Measurements from ENCODE around the gene IL34.

IL34 gene

DNA sequence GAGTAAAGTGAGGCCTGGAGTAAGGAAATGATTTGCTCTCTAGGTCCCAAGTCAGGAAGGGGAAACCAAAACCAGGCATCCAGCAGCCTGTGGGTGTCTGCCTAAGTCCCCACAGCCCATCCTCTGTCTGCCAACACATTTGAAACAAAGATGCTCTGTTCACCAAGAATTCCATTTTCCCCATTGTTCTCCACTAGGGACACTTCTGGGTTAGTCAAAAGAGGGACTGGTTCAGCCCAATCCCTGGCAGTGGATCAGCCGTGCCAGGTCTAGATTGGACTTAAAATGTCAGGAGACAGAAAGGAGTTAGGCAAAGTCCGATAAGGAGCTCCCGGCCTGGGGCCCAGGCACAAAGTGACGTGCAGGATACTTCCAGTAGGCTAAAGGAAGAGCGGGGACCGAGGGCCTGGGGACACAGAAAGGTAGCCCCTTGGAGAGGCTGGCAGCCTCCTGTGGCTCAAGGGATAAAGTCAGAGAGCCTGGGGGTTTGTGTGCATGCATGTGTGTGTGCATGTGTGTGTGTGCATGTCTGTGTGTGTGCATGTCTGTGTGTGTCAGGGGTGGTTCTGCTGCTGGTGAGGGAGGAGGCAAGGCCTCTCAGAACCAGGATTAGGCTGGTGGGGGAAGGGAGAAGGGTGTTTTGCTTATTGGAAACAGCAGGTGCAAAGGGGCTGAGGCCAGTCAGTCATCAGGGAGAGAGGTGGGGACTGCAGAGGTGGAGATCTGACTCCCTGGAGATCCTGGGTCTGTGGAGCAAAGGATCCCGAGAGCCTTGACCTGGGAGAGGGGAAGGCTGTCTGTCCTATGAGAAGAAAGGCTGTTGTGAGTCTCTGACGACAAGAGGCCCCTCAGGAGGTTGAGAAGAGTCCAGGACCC, 41.7 kb upstream of the IL34 start:
- DNase-seq (ENCODE audit: insufficient read length, low spot score) (no peak), FAIRE-seq (no peak)

DNA sequence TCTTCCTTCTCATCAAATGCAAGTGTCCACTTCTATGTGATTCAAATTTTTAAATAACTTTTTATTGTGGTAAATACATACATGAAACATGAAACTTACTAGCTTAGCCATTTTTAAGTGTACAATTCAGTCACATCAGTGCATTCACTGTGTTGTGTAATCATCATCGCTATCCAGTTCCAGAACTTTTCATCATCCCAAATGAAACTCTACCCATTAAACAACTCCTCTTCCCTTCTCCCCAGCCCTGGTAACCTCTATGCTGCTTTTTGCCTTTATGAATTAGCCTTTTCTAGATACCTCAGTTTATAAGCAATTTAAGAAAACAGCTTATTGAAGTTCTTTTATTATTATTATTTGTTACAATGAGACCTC, 41.1 kb upstream of the IL34 start:
- no peak for DNase-seq (ENCODE audit: insufficient read length, low spot score)
- FAIRE-seq, result no peak
- TF ChIP-seq, protein P1, sequence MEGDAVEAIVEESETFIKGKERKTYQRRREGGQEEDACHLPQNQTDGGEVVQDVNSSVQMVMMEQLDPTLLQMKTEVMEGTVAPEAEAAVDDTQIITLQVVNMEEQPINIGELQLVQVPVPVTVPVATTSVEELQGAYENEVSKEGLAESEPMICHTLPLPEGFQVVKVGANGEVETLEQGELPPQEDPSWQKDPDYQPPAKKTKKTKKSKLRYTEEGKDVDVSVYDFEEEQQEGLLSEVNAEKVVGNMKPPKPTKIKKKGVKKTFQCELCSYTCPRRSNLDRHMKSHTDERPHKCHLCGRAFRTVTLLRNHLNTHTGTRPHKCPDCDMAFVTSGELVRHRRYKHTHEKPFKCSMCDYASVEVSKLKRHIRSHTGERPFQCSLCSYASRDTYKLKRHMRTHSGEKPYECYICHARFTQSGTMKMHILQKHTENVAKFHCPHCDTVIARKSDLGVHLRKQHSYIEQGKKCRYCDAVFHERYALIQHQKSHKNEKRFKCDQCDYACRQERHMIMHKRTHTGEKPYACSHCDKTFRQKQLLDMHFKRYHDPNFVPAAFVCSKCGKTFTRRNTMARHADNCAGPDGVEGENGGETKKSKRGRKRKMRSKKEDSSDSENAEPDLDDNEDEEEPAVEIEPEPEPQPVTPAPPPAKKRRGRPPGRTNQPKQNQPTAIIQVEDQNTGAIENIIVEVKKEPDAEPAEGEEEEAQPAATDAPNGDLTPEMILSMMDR (IDR thresholded peaks at IDR 0.05; ENCODE audit: insufficient read depth, missing control alignments), result no peak

More for the DNA sequence above, 41.7 kb upstream of the IL34 start:
- TF ChIP-seq, protein P1 (IDR thresholded peaks at IDR 0.05; ENCODE audit: insufficient read depth, missing control alignments), result no peak

DNA sequence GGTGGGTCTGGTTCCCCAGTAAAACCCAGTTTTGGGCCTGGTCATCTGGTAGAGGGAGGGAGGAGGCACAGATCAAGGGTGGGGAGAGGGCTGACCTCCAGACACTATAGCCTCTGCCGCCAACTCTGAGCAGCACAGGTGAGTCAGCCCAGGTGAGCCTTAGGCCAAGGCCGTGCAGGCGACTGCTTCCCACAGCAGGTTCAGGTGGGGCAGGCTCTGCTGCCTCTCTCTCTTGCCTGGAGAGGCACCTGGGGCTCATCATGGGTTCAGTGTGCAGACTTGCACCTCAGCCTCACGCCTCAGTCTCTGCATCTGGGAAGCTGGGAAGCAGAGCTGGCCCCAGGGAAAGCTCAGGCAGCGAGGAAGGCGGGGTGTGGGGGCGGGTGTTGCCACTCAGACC, 37.8 kb upstream of the IL34 start:
- DNase-seq (ENCODE audit: insufficient read length, low spot score) (no peak), FAIRE-seq (no peak)
- TF ChIP-seq, protein P1 (IDR thresholded peaks at IDR 0.05; ENCODE audit: insufficient read depth, missing control alignments), result no peak

DNA sequence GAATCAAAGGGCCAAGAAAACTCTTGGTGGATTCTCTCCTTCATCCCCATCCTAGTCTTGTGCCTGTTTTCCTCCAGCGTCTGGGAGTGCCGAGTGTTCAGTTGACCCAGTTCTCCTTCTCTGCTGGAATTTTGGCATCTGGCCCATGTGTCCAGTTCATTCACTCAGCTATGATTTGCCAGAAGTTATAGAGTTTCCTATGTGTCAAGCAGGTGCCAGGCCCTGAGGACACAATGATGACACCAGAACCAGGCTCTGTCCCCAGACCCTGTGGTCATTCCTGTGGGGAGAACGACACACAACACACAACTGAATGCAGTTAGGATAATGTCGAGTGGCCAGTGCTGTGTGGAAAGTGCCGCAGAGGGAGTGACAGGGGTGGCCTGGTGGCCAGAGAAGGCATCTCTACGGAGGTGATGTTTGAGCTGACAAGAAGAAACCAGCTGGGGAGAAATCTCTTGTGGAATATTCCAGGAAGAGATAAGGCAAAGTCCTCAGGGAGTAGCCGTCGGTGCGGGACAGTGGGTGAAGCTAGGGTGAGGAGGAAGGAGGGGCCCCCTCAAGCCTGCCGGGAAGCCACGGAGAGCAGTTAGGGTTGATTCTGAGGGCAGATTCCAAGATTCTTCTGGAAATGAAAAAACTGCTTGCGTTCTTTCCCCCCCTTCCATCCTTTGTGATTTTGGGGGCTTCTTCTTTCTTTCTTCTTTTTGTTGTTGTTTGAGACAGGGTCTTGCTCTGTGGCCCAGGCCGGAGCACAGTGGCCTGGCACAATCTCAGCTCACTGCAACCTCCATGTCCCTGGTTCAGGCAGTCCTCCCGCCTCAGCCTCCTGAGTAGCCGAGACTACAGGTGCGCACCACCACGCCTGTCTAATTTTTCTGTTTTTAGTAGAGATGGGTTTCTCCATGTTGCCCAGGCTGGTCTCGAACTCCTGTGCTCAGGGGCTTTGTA, 35.8 kb upstream of the IL34 start:
- no peak for DNase-seq (ENCODE audit: insufficient read length, low spot score)
- TF ChIP-seq, protein P1 (IDR thresholded peaks at IDR 0.05; ENCODE audit: insufficient read depth, missing control alignments), result no peak
- no peak for FAIRE-seq

DNA sequence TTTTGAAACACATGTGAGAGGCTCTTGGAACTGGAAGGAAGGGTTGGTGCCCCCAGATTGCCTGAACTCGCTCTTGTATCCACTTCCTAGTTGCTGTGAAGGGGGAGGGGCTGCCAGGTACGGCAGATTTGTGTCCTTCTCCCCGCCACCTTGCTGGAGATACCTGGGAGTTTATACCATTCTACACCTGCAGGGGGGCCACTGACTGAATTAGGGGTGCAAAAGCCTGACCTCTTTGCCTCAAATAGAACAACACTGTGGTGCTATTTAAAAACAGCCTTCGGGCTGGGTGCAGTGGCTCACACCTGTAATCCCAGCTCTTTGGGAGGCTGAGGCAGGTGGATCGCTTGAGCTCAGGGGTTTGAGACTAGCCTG, 35.1 kb upstream of the IL34 start:
- FAIRE-seq (no peak), DNase-seq (ENCODE audit: insufficient read length, low spot score) (no peak)
- TF ChIP-seq, protein P1 (IDR thresholded peaks at IDR 0.05; ENCODE audit: insufficient read depth, missing control alignments), result no peak

DNA sequence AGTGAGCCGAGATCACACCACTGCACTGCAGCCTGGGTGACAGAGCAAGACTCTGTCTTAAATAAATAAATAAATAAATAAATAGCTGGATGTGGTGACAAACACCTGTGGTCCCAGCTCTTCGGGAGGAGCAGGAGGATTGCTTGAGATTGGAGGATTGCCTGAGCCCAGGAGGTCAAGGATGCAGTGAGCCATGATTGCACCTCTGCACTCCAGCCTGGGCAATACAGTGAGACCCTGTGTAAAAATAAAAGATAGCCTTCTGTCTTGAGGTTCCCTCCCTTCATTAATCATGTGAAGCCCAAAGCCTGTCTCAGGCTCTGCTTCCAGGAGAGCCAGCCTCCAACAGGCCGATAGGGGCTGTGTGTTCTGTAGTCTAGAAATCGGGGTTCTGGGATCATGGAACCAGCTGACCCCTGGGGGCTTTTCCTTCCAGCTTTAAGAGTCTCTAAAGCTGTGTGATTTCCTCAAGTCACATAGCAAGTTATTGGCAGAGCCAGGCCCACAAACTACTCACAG, 34.5 kb upstream of the IL34 start:
- TF ChIP-seq, protein P1 (IDR thresholded peaks at IDR 0.05; ENCODE audit: insufficient read depth, missing control alignments), result no peak
- DNase-seq (ENCODE audit: insufficient read length, low spot score) (no peak), FAIRE-seq (no peak)
